GM23338 (cell line): ENCODE results near the gene FBLN1. TPM values are rescaled to one million over a fixed set of nuclear protein-coding genes. Genes with fewer than 3 reads are reported as not detected.

Source experiments
- ATAC-seq: fragments of 200-7000 bp; cut with Tn5 transposase; 3 replicates; pipeline ENCODE4 v1.9.1; 2020
- DNase-seq: peaks from one replicate; pipeline ENCODE4 v3.0.0-alpha.2; 2015; ENCODE audit warnings: low spot score
- H2AFZ ChIP-seq: fragments of 200-600 bp; sonication (generic); 2 replicates; pipeline ENCODE4 v1.8.0; 2016; ENCODE audit warnings: antibody characterized with exemption, mild to moderate bottlenecking, moderate library complexity
- H3F3A ChIP-seq: fragments of 200-600 bp; sonication (generic); replicated peaks from 2 replicates; pipeline ENCODE4 v1.8.0; 2017; ENCODE audit warnings: antibody characterized with exemption, mixed run types, low read depth
- H3K27ac ChIP-seq: fragments of 200-600 bp; sonication (generic); 2 replicates; pipeline ENCODE4 v1.6.1; 2016; ENCODE audit warnings: low read depth
- H3K27me3 ChIP-seq: fragments of 200-600 bp; sonication (generic); 2 replicates; pipeline ENCODE4 v1.8.0; 2016; ENCODE audit warnings: mild to moderate bottlenecking, mixed run types, moderate library complexity; ENCODE audit not compliant: insufficient read depth
- H3K36me3 ChIP-seq: fragments of 200-600 bp; sonication (generic); 2 replicates; pipeline ENCODE4 v1.8.0; 2016; ENCODE audit warnings: mild to moderate bottlenecking; ENCODE audit not compliant: insufficient read depth
- H3K4me1 ChIP-seq: fragments of 200-600 bp; sonication (generic); 2 replicates; pipeline ENCODE4 v1.8.0; 2016; ENCODE audit warnings: mild to moderate bottlenecking, moderate library complexity; ENCODE audit not compliant: insufficient read depth
- H3K4me2 ChIP-seq: fragments of 200-600 bp; sonication (generic); 2 replicates; pipeline ENCODE4 v1.7.1; 2017; ENCODE audit warnings: mixed run types
- H3K4me3 ChIP-seq: fragments of 200-600 bp; sonication (generic); 2 replicates; pipeline ENCODE4 v1.6.1; 2016; ENCODE audit warnings: mixed run types
- H3K79me2 ChIP-seq: fragments of 200-600 bp; sonication (generic); replicated peaks from 2 replicates; pipeline ENCODE4 v1.8.0; 2017; ENCODE audit warnings: mild to moderate bottlenecking; ENCODE audit not compliant: insufficient read depth
- H3K9me2 ChIP-seq: fragments of 200-600 bp; sonication (generic); 2 replicates; pipeline ENCODE4 v1.8.0; 2017; ENCODE audit not compliant: insufficient read depth
- H4K20me1 ChIP-seq: fragments of 200-600 bp; sonication (generic); replicated peaks from 2 replicates; pipeline ENCODE4 v1.8.0; 2017; ENCODE audit warnings: mild to moderate bottlenecking; ENCODE audit not compliant: insufficient read depth
- H3K27ac Mint-ChIP-seq: 2 replicates; pipeline ENCODE4 v1.8.0; 2020; ENCODE audit warnings: inconsistent platforms, mild to moderate bottlenecking, moderate library complexity, mixed read lengths
- H3K27me3 Mint-ChIP-seq: 3 replicates; pipeline ENCODE4 v1.8.0; 2022; ENCODE audit warnings: low read depth, mild to moderate bottlenecking, moderate library complexity, mixed read lengths, inconsistent platforms; ENCODE audit not compliant: insufficient read depth, poor library complexity
- H3K36me3 Mint-ChIP-seq: 3 replicates; pipeline ENCODE4 v1.8.0; 2021; ENCODE audit warnings: low read depth, mild to moderate bottlenecking, inconsistent platforms, moderate library complexity, mixed read lengths
- H3K4me1 Mint-ChIP-seq: 3 replicates; pipeline ENCODE4 v1.8.0; 2020; ENCODE audit warnings: mild to moderate bottlenecking, inconsistent platforms, mixed read lengths
- H3K4me3 Mint-ChIP-seq: 3 replicates; pipeline ENCODE4 v1.8.0; 2021; ENCODE audit warnings: moderate library complexity, mild to moderate bottlenecking, inconsistent platforms, mixed read lengths
- H3K9me3 Mint-ChIP-seq: 3 replicates; pipeline ENCODE4 v1.8.0; 2020; ENCODE audit warnings: moderate library complexity, mild to moderate bottlenecking, inconsistent platforms, mixed read lengths
- CREB1 ChIP-seq: fragments of 250-450 bp; sonication (Bioruptor Pico); IDR thresholded peaks from 2 replicates; pipeline ENCODE4 v1.5.0; 2020; ENCODE audit warnings: low read depth, mild to moderate bottlenecking, moderate library complexity
- EZH2 ChIP-seq: fragments of 200-600 bp; sonication (generic); IDR thresholded peaks from one replicate; pipeline ENCODE4 v1.8.0; 2017; ENCODE audit warnings: antibody characterized with exemption, mild to moderate bottlenecking, low read depth; ENCODE audit not compliant: unreplicated experiment
- EZH2phosphoT487 ChIP-seq: fragments of 200-600 bp; sonication (generic); IDR thresholded peaks from one replicate; pipeline ENCODE4 v1.8.1; 2018; ENCODE audit warnings: antibody characterized with exemption; ENCODE audit not compliant: unreplicated experiment
- JUNB ChIP-seq: IDR thresholded peaks from one replicate; pipeline ENCODE4 v1.6.1; 2016; ENCODE audit warnings: antibody characterized with exemption; ENCODE audit not compliant: unreplicated experiment
- NANOG ChIP-seq: IDR thresholded peaks from 2 replicates; pipeline ENCODE4 v1.6.1; 2016; ENCODE audit warnings: antibody characterized with exemption, borderline replicate concordance
- STAT1 ChIP-seq: IDR thresholded peaks from one replicate; pipeline ENCODE4 v1.6.1; 2016; ENCODE audit warnings: antibody characterized with exemption; ENCODE audit not compliant: unreplicated experiment
- ZNF331 ChIP-seq: fragments of 250-450 bp; sonication (Bioruptor Pico); IDR thresholded peaks from 2 replicates; pipeline ENCODE4 v1.5.0; 2020; ENCODE audit warnings: low read depth, mild to moderate bottlenecking, moderate library complexity
- polyA plus RNA-seq: library from polyadenylated mRNA; unstranded; fragments of >200 nt; fragmentation: Nextera tagmentation; extraction: Ambion mirVana; gene quantifications from 2 replicates; pipeline ENCODE4 v1.2.1, GENCODE V29; 2016
- total RNA-seq: library from RNA; depleted of rRNA; stranded (reverse); fragments of >200 nt; shearing (Covaris generic); gene quantifications from 2 replicates; pipeline ENCODE4 v1.2.3, GENCODE V29; 2014
- TF ChIP-seq, protein P1 (sequence below), 2 experiments: fragments of 200-600 bp in 1 of 2; sonication (generic) in 1 of 2; conservative IDR thresholded peaks; 2 replicates each; pipeline versions ENCODE4 v1.5.1 to v1.6.1; 2016 to 2017; ENCODE audit warnings: antibody characterized with exemption in 2 of 2, low read depth in 2 of 2, mild to moderate bottlenecking in 2 of 2, moderate library complexity in 1 of 2
- TF ChIP-seq, protein P2 (sequence below): fragments of 250-450 bp; sonication (Bioruptor Pico); IDR thresholded peaks from 2 replicates; pipeline ENCODE4 v1.5.0; 2020; ENCODE audit warnings: mild to moderate bottlenecking, moderate library complexity
- TF ChIP-seq, protein P3 (sequence below): IDR thresholded peaks from 2 replicates; pipeline ENCODE4 v1.6.1; 2016; ENCODE audit warnings: antibody characterized with exemption

The FBLN1 gene
- total and polyA plus RNA-seq, 2 experiments from 2014 or later, result 90.1 to 137 TPM

DNA sequence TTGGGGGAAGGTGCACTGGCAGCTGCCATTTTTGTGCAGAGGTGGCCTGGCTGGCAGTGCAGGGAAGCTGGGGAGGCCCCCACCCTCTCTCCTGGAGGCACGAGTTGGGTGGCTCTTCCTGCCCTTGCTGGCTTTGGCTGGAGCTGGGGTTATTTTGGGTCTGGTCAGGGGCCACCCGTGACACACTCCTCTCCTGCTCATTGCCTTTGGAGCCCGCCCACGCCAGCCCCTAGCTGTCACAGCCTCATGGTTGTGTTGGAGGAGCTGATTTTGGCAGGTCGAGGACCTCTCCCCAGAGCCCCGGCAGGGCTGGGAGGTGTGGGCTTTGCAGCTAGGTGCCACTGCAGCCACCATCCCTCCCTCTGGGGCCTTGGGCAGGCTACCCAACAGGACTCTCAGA lies 21.5 kb downstream of the FBLN1 start:
- Histone ChIP-seq H3K79me2 (no peaks in the 10 kb centered on the region), H3K4me3 (no peak overlapping the region), H3F3A (no peaks in the 10 kb centered on the region), H3K9me2 (no peaks in the 10 kb centered on the region), H3K4me2 (no peak overlapping the region), H3K27me3 (no peaks in the 10 kb centered on the region), H3K36me3 (peaks cover under 1% of the 10 kb centered on the region; the same call in 1 of the 2 replicates), H4K20me1 (no peaks in the 10 kb centered on the region; the same call in none of the 2 replicates), H3K27ac (no peak overlapping the region), H3K4me1 (no peaks in the 10 kb centered on the region), H2AFZ (no peak overlapping the region)
- no peak overlapping the region for H3K27ac Mint-ChIP-seq
- H3K4me3 Mint-ChIP-seq, result no peak overlapping the region
- DNase-seq (no peak), ATAC-seq (no peak)
- peaks cover 54% of the 10 kb centered on the region for H3K36me3 Mint-ChIP-seq
- no peaks in the 10 kb centered on the region for H3K9me3 Mint-ChIP-seq
- H3K27me3 Mint-ChIP-seq, result no peaks in the 10 kb centered on the region
- TF ChIP-seq NANOG (no peak), STAT1 (no peak), ZNF331 (CRISPR knock-in tag) (no peak)
- TF ChIP-seq, protein P1, sequence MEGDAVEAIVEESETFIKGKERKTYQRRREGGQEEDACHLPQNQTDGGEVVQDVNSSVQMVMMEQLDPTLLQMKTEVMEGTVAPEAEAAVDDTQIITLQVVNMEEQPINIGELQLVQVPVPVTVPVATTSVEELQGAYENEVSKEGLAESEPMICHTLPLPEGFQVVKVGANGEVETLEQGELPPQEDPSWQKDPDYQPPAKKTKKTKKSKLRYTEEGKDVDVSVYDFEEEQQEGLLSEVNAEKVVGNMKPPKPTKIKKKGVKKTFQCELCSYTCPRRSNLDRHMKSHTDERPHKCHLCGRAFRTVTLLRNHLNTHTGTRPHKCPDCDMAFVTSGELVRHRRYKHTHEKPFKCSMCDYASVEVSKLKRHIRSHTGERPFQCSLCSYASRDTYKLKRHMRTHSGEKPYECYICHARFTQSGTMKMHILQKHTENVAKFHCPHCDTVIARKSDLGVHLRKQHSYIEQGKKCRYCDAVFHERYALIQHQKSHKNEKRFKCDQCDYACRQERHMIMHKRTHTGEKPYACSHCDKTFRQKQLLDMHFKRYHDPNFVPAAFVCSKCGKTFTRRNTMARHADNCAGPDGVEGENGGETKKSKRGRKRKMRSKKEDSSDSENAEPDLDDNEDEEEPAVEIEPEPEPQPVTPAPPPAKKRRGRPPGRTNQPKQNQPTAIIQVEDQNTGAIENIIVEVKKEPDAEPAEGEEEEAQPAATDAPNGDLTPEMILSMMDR (conservative IDR thresholded peaks at IDR 0.05; ENCODE audit: low read depth in 2 of 2), result no peak
- H3K4me1 Mint-ChIP-seq, result no peaks in the 10 kb centered on the region

DNA sequence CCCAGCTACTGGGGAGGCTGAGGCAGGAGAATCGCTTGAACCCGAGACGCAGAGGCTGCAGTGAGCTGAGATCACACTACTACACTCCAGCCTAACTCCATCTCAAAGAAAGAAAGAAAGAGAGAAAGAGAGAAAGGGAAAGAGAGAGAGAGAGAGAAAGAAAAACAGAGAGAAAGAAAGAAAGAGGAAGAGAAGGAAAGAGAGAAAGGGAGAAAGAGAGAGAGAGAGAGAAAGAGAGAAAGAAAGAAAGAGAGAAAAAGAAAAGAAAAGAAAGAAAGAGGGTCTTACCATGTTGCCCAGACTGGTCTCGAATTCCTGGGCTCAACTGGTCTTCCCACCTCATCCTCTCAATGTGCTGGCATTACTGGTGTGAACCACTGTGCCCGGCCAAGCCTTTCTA lies 22.3 kb downstream of the FBLN1 start:
- Histone ChIP-seq H3K36me3 (no peaks in the 10 kb centered on the region; the same call in 1 of the 2 replicates), H3K4me1 (no peaks in the 10 kb centered on the region), H3K79me2 (no peaks in the 10 kb centered on the region), H3K27me3 (no peaks in the 10 kb centered on the region), H3K4me3 (no peak overlapping the region), H4K20me1 (no peaks in the 10 kb centered on the region; the same call in none of the 2 replicates), H3K9me2 (no peaks in the 10 kb centered on the region), H2AFZ (no peak overlapping the region), H3F3A (no peaks in the 10 kb centered on the region), H3K27ac (0 out of 2 replicates have a peak overlapping the region, but pooled peaks have one; percentile 45), H3K4me2 (no peak overlapping the region)
- Mint-ChIP-seq H3K4me1 (no peaks in the 10 kb centered on the region), H3K27ac (no peak overlapping the region), H3K27me3 (no peaks in the 10 kb centered on the region), H3K36me3 (peaks cover 54% of the 10 kb centered on the region), H3K4me3 (no peak overlapping the region), H3K9me3 (no peaks in the 10 kb centered on the region)
- ATAC-seq (no peak), DNase-seq (no peak)
- TF ChIP-seq, protein P1 (conservative IDR thresholded peaks at IDR 0.05; ENCODE audit: low read depth in 2 of 2), result no peak
- TF ChIP-seq, protein P2, sequence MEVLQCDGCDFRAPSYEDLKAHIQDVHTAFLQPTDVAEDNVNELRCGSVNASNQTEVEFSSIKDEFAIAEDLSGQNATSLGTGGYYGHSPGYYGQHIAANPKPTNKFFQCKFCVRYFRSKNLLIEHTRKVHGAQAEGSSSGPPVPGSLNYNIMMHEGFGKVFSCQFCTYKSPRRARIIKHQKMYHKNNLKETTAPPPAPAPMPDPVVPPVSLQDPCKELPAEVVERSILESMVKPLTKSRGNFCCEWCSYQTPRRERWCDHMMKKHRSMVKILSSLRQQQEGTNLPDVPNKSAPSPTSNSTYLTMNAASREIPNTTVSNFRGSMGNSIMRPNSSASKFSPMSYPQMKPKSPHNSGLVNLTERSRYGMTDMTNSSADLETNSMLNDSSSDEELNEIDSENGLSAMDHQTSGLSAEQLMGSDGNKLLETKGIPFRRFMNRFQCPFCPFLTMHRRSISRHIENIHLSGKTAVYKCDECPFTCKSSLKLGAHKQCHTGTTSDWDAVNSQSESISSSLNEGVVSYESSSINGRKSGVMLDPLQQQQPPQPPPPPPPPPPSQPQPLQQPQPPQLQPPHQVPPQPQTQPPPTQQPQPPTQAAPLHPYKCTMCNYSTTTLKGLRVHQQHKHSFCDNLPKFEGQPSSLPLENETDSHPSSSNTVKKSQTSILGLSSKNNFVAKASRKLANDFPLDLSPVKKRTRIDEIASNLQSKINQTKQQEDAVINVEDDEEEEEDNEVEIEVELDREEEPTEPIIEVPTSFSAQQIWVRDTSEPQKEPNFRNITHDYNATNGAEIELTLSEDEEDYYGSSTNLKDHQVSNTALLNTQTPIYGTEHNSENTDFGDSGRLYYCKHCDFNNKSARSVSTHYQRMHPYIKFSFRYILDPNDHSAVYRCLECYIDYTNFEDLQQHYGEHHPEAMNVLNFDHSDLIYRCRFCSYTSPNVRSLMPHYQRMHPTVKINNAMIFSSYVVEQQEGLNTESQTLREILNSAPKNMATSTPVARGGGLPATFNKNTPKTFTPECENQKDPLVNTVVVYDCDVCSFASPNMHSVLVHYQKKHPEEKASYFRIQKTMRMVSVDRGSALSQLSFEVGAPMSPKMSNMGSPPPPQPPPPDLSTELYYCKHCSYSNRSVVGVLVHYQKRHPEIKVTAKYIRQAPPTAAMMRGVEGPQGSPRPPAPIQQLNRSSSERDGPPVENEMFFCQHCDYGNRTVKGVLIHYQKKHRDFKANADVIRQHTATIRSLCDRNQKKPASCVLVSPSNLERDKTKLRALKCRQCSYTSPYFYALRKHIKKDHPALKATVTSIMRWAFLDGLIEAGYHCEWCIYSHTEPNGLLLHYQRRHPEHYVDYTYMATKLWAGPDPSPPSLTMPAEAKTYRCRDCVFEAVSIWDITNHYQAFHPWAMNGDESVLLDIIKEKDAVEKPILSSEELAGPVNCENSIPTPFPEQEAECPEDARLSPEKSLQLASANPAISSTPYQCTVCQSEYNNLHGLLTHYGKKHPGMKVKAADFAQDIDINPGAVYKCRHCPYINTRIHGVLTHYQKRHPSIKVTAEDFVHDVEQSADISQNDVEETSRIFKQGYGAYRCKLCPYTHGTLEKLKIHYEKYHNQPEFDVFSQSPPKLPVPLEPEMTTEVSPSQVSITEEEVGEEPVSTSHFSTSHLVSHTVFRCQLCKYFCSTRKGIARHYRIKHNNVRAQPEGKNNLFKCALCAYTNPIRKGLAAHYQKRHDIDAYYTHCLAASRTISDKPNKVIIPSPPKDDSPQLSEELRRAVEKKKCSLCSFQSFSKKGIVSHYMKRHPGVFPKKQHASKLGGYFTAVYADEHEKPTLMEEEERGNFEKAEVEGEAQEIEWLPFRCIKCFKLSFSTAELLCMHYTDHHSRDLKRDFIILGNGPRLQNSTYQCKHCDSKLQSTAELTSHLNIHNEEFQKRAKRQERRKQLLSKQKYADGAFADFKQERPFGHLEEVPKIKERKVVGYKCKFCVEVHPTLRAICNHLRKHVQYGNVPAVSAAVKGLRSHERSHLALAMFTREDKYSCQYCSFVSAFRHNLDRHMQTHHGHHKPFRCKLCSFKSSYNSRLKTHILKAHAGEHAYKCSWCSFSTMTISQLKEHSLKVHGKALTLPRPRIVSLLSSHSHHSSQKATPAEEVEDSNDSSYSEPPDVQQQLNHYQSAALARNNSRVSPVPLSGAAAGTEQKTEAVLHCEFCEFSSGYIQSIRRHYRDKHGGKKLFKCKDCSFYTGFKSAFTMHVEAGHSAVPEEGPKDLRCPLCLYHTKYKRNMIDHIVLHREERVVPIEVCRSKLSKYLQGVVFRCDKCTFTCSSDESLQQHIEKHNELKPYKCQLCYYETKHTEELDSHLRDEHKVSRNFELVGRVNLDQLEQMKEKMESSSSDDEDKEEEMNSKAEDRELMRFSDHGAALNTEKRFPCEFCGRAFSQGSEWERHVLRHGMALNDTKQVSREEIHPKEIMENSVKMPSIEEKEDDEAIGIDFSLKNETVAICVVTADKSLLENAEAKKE (CRISPR knock-in tag), result no peak
- no peak for TF ChIP-seq NANOG
- TF ChIP-seq ZNF331 (CRISPR knock-in tag), result no peak
- no peak for TF ChIP-seq CREB1
- TF ChIP-seq, protein P3, sequence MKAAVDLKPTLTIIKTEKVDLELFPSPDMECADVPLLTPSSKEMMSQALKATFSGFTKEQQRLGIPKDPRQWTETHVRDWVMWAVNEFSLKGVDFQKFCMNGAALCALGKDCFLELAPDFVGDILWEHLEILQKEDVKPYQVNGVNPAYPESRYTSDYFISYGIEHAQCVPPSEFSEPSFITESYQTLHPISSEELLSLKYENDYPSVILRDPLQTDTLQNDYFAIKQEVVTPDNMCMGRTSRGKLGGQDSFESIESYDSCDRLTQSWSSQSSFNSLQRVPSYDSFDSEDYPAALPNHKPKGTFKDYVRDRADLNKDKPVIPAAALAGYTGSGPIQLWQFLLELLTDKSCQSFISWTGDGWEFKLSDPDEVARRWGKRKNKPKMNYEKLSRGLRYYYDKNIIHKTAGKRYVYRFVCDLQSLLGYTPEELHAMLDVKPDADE, result no peak
- no peak for TF ChIP-seq EZH2
- TF ChIP-seq EZH2phosphoT487, result no peak
- TF ChIP-seq STAT1, result no peak
- TF ChIP-seq JUNB, result no peak
